HCT116 (cell line): ENCODE measurements around the gene FTO. TPM values are rescaled to one million over a fixed set of nuclear protein-coding genes. Genes with fewer than 3 reads are reported as not detected.

ENCODE experiments used
- ATAC-seq: fragments of 200-7000 bp; cut with Tn5 transposase; 2 replicates; pipeline ENCODE4 v1.9.1; 2020; ENCODE audit warnings: mild to moderate bottlenecking, moderate library complexity
- BruUV-seq: library from RNA; stranded (reverse); fragments of 400-500 nt; replicated peaks from 2 replicates; lab custom pipeline; 2021; lab: Mats Ljungman, UMichigan
- CTCF ChIA-PET: fragments of 300-600 bp; sonication (Branson Sonifier 250); formaldehyde crosslinking; loops from one replicate; lab custom pipeline; 2021; ENCODE audit warnings: antibody characterized with exemption; lab: Charles Lee
- POLR2A ChIA-PET: fragments of 300-600, 350-600 bp; sonication (Branson Sonifier 250); formaldehyde crosslinking; loops from one replicate; lab custom pipeline; 2021; ENCODE audit warnings: antibody characterized with exemption; lab: Charles Lee
- RAD21 ChIA-PET, 2 experiments: fragments of 300-600 bp; sonication (Branson Sonifier 250); formaldehyde crosslinking; loops; one replicate each; lab custom pipeline; 2023; ENCODE audit warnings: low total read pairs in 2 of 2; ENCODE audit not compliant: uncharacterized antibody in 2 of 2, unreplicated experiment in 2 of 2, low non-redundant PET in 1 of 2; lab: Charles Lee
- DNase-seq: peaks from one replicate; pipeline ENCODE4 v3.0.0-alpha.2; 2010; ENCODE audit warnings: low read depth, low spot score
- H2AFZ ChIP-seq: fragments of 200-600 bp; shearing (Covaris generic), sonication (generic); 2 replicates; pipeline ENCODE4 v1.6.1; 2017; ENCODE audit warnings: low read depth, mixed run types, mixed read lengths, antibody characterized with exemption, low read length; ENCODE audit not compliant: poor library complexity, severe bottlenecking
- H3K27ac ChIP-seq: 2 replicates; pipeline ENCODE4 v1.5.1; 2012; ENCODE audit warnings: low read depth, low read length
- H3K27me3 ChIP-seq: fragments of 200-600 bp; sonication (generic); 2 replicates; pipeline ENCODE4 v1.6.1; 2016; ENCODE audit warnings: mixed run types, low read length, mixed read lengths; ENCODE audit not compliant: insufficient read depth
- H3K36me3 ChIP-seq, 2 experiments: fragments of 200-500 bp in 1 of 2; fragments of 200-600 bp in 1 of 2; sonication (Bioruptor generic) in 1 of 2; sonication (generic) in 1 of 2; 2 replicates each; pipeline versions ENCODE4 v1.5.1 to v1.6.1; 2014 to 2016; ENCODE audit warnings: low read length in 2 of 2, inconsistent platforms in 1 of 2, mixed read lengths in 1 of 2, mixed run types in 1 of 2; ENCODE audit not compliant: insufficient read depth in 2 of 2, control insufficient read depth in 1 of 2
- H3K4me1 ChIP-seq, 2 experiments: fragments of 200-600 bp in 1 of 2; sonication (generic) in 1 of 2; 2 replicates each; pipeline versions ENCODE4 v1.5.1 to v1.6.1; 2012 to 2017; ENCODE audit warnings: low read length in 2 of 2, inconsistent platforms in 1 of 2, mild to moderate bottlenecking in 1 of 2, mixed read lengths in 1 of 2, mixed run types in 1 of 2, moderate library complexity in 1 of 2; ENCODE audit not compliant: insufficient read depth in 2 of 2, control insufficient read depth in 1 of 2
- H3K4me2 ChIP-seq: fragments of 200-600 bp; sonication (generic); 2 replicates; pipeline ENCODE4 v1.6.1; 2017; ENCODE audit warnings: mixed run types, low read length, mixed read lengths
- H3K4me3 ChIP-seq, 2 experiments: fragments of 200-600 bp in 1 of 2; sonication (generic) in 1 of 2; replicated peaks in 1 of 2; 2 replicates each; pipeline ENCODE4 v1.5.1; 2011 to 2016; ENCODE audit warnings: low read length in 2 of 2, control low read depth in 1 of 2, low read depth in 1 of 2, mild to moderate bottlenecking in 1 of 2, mixed read lengths in 1 of 2, mixed run types in 1 of 2
- H3K79me2 ChIP-seq: fragments of 200-600 bp; sonication (generic); 2 replicates; pipeline ENCODE4 v1.6.1; 2017; ENCODE audit warnings: mild to moderate bottlenecking, mixed run types, low read length, moderate library complexity, mixed read lengths; ENCODE audit not compliant: insufficient read depth
- H3K9ac ChIP-seq: fragments of 200-600 bp; sonication (generic); 2 replicates; pipeline ENCODE4 v1.6.1; 2016; ENCODE audit warnings: low read length, mixed read lengths
- H3K9me2 ChIP-seq: fragments of 200-600 bp; sonication (generic), shearing (Covaris generic); 2 replicates; pipeline ENCODE4 v1.6.1; 2017; ENCODE audit warnings: mixed run types, mild to moderate bottlenecking, moderate library complexity; ENCODE audit not compliant: insufficient read depth
- H3K9me3 ChIP-seq, 2 experiments: fragments of 200-500 bp in 1 of 2; fragments of 200-600 bp in 1 of 2; sonication (Bioruptor generic) in 1 of 2; sonication (generic) in 1 of 2; 2 replicates each; pipeline ENCODE4 v1.6.1; 2014 to 2017; ENCODE audit warnings: low read length in 2 of 2, mixed read lengths in 2 of 2, inconsistent platforms in 1 of 2, low read depth in 1 of 2, mild to moderate bottlenecking in 1 of 2, mixed run types in 1 of 2, moderate library complexity in 1 of 2; ENCODE audit not compliant: control insufficient read depth in 1 of 2, insufficient read depth in 1 of 2
- H4K20me1 ChIP-seq: fragments of 200-600 bp; sonication (generic), shearing (Covaris generic); 2 replicates; pipeline ENCODE4 v1.6.1; 2017; ENCODE audit warnings: mixed run types, mild to moderate bottlenecking, moderate library complexity; ENCODE audit not compliant: insufficient read depth
- CBX3 ChIP-seq: IDR thresholded peaks from 2 replicates; pipeline ENCODE4 v1.6.1; 2012; ENCODE audit warnings: low read depth
- CEBPB ChIP-seq: IDR thresholded peaks from 2 replicates; pipeline ENCODE4 v1.6.1; 2012; ENCODE audit warnings: low read depth
- CTCF ChIP-seq, 3 experiments: fragments of 200-600 bp in 1 of 3; sonication (generic) in 1 of 3; IDR thresholded peaks in 2 of 3; conservative IDR thresholded peaks in 1 of 3; 2 replicates each; pipeline ENCODE4 v1.5.1; 2012 to 2017; ENCODE audit warnings: low read depth in 2 of 3, low read length in 2 of 3, antibody characterized with exemption in 1 of 3, borderline replicate concordance in 1 of 3, control low read depth in 1 of 3, mild to moderate bottlenecking in 1 of 3, mixed read lengths in 1 of 3, mixed run types in 1 of 3, moderate library complexity in 1 of 3; ENCODE audit not compliant: insufficient read depth in 1 of 3
- ELF1 ChIP-seq: IDR thresholded peaks from 2 replicates; pipeline ENCODE4 v1.6.1; 2012; ENCODE audit warnings: low read depth, borderline replicate concordance
- EZH2 ChIP-seq: fragments of 200-600 bp; sonication (generic); IDR thresholded peaks from 2 replicates; pipeline ENCODE4 v1.6.1; 2017; ENCODE audit warnings: antibody characterized with exemption, mixed run types
- FOSL1 ChIP-seq: IDR thresholded peaks from 2 replicates; pipeline ENCODE4 v1.6.1; 2012; ENCODE audit warnings: low read depth
- JUND ChIP-seq: IDR thresholded peaks from 2 replicates; pipeline ENCODE4 v1.6.1; 2012
- MAX ChIP-seq: IDR thresholded peaks from 2 replicates; pipeline ENCODE4 v1.6.1; 2012
- POLR2A ChIP-seq: IDR thresholded peaks from 2 replicates; pipeline ENCODE4 v1.7.0; 2011; ENCODE audit warnings: borderline replicate concordance; ENCODE audit not compliant: insufficient read depth, insufficient read length; ENCODE audit errors: extremely low read depth
- RAD21 ChIP-seq: IDR thresholded peaks from 2 replicates; pipeline ENCODE4 v1.6.1; 2012; ENCODE audit warnings: low read depth, mild to moderate bottlenecking
- SRF ChIP-seq: IDR thresholded peaks from 2 replicates; pipeline ENCODE4 v1.6.1; 2012; ENCODE audit warnings: low read depth
- TCF7L2 ChIP-seq: IDR thresholded peaks from 2 replicates; pipeline ENCODE4 v1.7.0; 2011; ENCODE audit warnings: borderline replicate concordance, inconsistent platforms; ENCODE audit not compliant: insufficient read depth, insufficient read length; ENCODE audit errors: extremely low read depth
- YY1 ChIP-seq: IDR thresholded peaks from 2 replicates; pipeline ENCODE4 v1.6.1; 2011; ENCODE audit warnings: low read length, low read depth, moderate library complexity, mild to moderate bottlenecking; ENCODE audit not compliant: insufficient replicate concordance; ENCODE audit errors: extremely low read depth
- ZNF274 ChIP-seq: fragments of 200-500 bp; sonication (Bioruptor generic); IDR thresholded peaks from 2 replicates; pipeline ENCODE4 v1.6.1; 2014; ENCODE audit warnings: mild to moderate bottlenecking, low read depth, low read length, inconsistent platforms
- intact Hi-C: fragments of 100-400 bp; cut with micrococcal nuclease; formaldehyde crosslinking; loops from 2 replicates; pipeline ENCODE4 v1.10.0; 2022
- total RNA-seq: library from RNA; stranded (reverse); gene quantifications from one replicate; pipeline ENCODE4 v1.2.1, GENCODE V29; 2021; ENCODE audit not compliant: unreplicated experiment
- TF ChIP-seq, protein P1 (sequence below): IDR thresholded peaks from 2 replicates; pipeline ENCODE4 v1.6.1; 2012

Gene FTO
- total RNA-seq, 1 experiment from 2014 or later: 55.2 TPM

DNA sequence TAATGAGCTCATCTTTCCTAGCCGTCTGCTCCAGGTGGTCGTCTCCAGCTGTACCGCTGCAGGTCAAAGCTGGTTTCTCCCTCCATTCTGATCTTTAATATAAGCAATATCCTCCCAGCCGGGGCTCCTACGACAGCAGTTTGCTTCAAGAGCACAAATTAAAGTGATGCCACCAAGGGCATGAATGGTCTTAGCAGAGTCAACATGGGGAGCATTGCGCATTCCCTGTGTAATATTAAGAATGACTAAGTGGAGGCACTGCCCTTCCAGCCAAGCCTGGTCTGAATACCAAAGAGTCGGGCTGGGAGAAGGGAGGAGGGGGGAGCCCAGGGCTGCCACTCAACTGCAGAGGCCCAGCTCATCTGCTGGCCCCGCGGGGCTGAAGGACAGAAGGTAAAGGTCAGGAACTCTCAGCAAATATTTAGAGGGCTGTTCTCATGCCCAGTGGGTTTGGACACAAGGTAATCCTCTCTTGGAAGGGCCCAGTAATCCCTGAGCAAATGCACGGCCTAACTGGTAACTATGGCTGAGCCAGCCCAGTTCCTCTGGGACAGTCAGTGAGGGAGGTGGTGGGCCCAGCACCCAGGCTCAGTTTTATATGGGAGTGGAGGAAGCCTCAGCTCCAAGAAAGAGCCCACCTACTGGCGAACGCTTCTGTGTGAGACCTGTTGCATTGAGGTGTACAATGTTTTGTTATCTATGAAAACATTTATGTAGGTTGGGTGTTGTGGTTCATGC lies 461.4 kb downstream of the FTO start:
- CTCF ChIA-PET: no interaction called here
- intact Hi-C loops: no loop called here
- Histone ChIP-seq H3K36me3 (no peaks in the 10 kb centered on the region), H3K4me2 (no peak overlapping the region), H4K20me1 (no peaks in the 10 kb centered on the region), H3K79me2 (no peaks in the 10 kb centered on the region), H3K9me2 (no peaks in the 10 kb centered on the region), H2AFZ (no peak overlapping the region), H3K27me3 (peaks cover 16% of the 10 kb centered on the region), H3K9me3 (no peaks in the 10 kb centered on the region), H3K27ac (no peak overlapping the region), H3K4me3 (no peak overlapping the region), H3K4me1 (no peaks in the 10 kb centered on the region), H3K9ac (no peak overlapping the region)
- no peak for DNase-seq
- TF ChIP-seq ELF1: no peak
- no peak for ATAC-seq
- POLR2A ChIA-PET: no interaction called here
- BruUV-seq: no TSS peak
- RAD21 ChIA-PET: no interaction called here

DNA sequence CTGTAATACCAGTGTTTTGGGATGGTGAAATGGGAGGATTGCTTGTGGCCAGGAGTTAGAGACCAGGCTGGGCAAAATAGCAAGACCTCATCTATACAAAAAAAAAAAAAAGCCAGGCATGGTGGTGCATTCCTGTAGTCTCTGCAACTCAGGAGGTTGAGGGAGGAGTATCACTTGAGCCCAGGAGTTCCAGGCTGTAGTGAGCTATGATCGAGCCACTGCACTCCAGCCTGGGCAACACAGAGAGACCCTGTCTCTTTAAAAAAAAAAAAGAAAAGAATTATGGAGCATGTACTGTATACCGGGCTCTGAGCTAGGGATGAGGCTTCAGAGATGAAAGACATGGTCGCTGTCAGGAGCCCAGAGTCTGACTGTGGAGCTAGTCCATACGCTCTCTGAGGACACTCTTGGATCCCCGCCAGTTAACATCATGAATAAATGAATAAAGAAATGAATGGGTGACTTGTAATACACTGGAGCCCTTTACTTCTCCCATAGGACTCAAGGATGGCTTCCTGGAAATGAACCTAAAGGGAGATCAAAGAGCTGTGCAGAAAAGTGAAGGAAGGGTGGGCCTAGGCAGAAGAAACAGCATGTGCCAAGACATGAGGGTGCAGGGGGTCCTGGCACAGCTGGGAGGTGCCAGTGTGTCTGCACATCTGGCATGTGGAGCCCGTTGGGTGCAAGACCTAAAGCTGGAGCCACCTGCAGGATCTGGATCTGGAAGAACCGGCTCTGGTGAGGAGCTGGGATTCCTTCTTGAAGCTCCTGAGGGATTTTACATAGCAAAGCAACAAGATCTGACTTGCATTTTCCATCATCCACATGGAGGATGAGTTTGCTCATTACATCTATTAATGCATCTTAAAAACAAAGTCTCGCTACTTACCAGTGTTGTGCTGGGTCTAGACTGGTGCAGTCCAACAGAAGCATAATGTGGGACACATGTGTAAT lies 462.2 kb downstream of the FTO start:
- peaks cover 21% of the 10 kb centered on the region for H3K27me3 ChIP-seq
- ATAC-seq (no peak), DNase-seq (no peak)
- no peak overlapping the region for H3K27ac ChIP-seq
- TF ChIP-seq RAD21 (no peak), SRF (no peak), CTCF (IDR thresholded peaks at IDR 0.05 in 2 of 3, conservative IDR thresholded peaks at IDR 0.05 in 1 of 3; ENCODE audit: borderline replicate concordance in 1 of 3, insufficient read depth in 1 of 3, low read depth in 2 of 3, low read length in 2 of 3) (no peak), EZH2 (no peak), CEBPB (no peak), TCF7L2 (no peak), POLR2A (no peak), ZNF274 (no peak), MAX (no peak), CBX3 (no peak), JUND (no peak), YY1 (no peak), FOSL1 (no peak)
- TF ChIP-seq, protein P1, sequence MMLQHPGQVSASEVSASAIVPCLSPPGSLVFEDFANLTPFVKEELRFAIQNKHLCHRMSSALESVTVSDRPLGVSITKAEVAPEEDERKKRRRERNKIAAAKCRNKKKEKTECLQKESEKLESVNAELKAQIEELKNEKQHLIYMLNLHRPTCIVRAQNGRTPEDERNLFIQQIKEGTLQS: no peak
- POLR2A ChIA-PET: no interaction called here
- H3K4me1 ChIP-seq: no peaks in the 10 kb centered on the region
- no peak overlapping the region for H3K9ac ChIP-seq
- H4K20me1 ChIP-seq: no peaks in the 10 kb centered on the region
- no peaks in the 10 kb centered on the region for H3K9me3 ChIP-seq
- H3K36me3 ChIP-seq: no peaks in the 10 kb centered on the region
- RAD21 ChIA-PET: no interaction called here
- no TSS peak for BruUV-seq
- H3K79me2 ChIP-seq: no peaks in the 10 kb centered on the region
- no peaks in the 10 kb centered on the region for H3K9me2 ChIP-seq
- no peak overlapping the region for H3K4me2 ChIP-seq
- CTCF ChIA-PET: no interaction called here
- no peak overlapping the region for H2AFZ ChIP-seq
- intact Hi-C loops: no loop called here
- H3K4me3 ChIP-seq: no peak overlapping the region
